ENCODE results near the gene ADORA3.
A peak's percentile ranks its signal among the peaks of the same experiment; 100 is the strongest.

DNA sequence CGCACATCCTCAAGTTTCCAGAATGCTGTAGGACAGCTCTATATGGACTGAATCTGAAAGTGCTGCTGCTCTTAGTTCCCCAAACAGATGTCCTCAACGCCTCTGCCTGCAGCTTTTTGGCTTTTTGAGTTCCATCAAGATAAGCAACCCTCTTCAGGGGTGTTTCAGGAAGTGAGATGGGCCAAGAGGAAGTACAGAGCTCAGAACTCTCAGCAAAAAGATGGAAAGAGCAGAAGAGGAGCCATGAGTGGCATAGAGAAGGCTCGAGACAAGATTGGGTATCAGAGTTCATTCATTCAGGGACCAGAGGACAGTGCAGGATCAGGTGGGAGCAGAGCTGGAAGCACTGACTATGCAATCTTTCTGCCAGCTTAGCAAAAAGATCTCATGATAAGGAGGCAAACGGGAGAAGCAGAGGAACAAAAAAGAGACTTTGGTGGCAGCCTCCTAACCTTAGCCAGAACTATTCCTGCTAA, at the start of gene ADORA3, which contains the start of gene TMIGD3:
- TF ChIP-seq, protein P1, sequence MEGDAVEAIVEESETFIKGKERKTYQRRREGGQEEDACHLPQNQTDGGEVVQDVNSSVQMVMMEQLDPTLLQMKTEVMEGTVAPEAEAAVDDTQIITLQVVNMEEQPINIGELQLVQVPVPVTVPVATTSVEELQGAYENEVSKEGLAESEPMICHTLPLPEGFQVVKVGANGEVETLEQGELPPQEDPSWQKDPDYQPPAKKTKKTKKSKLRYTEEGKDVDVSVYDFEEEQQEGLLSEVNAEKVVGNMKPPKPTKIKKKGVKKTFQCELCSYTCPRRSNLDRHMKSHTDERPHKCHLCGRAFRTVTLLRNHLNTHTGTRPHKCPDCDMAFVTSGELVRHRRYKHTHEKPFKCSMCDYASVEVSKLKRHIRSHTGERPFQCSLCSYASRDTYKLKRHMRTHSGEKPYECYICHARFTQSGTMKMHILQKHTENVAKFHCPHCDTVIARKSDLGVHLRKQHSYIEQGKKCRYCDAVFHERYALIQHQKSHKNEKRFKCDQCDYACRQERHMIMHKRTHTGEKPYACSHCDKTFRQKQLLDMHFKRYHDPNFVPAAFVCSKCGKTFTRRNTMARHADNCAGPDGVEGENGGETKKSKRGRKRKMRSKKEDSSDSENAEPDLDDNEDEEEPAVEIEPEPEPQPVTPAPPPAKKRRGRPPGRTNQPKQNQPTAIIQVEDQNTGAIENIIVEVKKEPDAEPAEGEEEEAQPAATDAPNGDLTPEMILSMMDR (IDR thresholded peaks at IDR 0.05), result no peak
- TF ChIP-seq POLR2A (IDR thresholded peaks at IDR 0.05), result peak in 1 of 3 donors; percentile 53
